SK-N-MC (cell line): ENCODE data around the gene RAB36.

Experiments
- DNase-seq: peaks from one replicate; pipeline ENCODE4 v3.0.0-alpha.2; 2011; ENCODE audit warnings: low read depth, low spot score
- H3K27ac ChIP-seq: fragments of 200-600 bp; sonication (generic); 2 replicates; pipeline ENCODE4 v1.5.1; 2016; ENCODE audit warnings: mixed run types
- H3K36me3 ChIP-seq: fragments of 200-600 bp; sonication (generic); 2 replicates; pipeline ENCODE4 v1.6.1; 2017; ENCODE audit warnings: antibody characterized with exemption, low read length, mixed read lengths; ENCODE audit not compliant: insufficient read depth
- H3K4me3 ChIP-seq: fragments of 200-600 bp; sonication (generic); 2 replicates; pipeline ENCODE4 v1.5.1; 2016
- H3K9ac ChIP-seq: fragments of 200-600 bp; sonication (generic); 2 replicates; pipeline ENCODE4 v1.8.0; 2017; ENCODE audit warnings: mixed run types, mixed read lengths; ENCODE audit not compliant: insufficient read length
- H3K9me3 ChIP-seq: fragments of 200-600 bp; sonication (generic); 2 replicates; pipeline ENCODE4 v1.6.1; 2017; ENCODE audit warnings: low read depth, mild to moderate bottlenecking, antibody characterized with exemption, low read length, moderate library complexity, mixed read lengths
- EZH2 ChIP-seq: fragments of 200-600 bp; sonication (generic); IDR thresholded peaks from one replicate; pipeline ENCODE4 v1.6.1; 2017; ENCODE audit warnings: antibody characterized with exemption
- FOXP2 ChIP-seq: optimal IDR thresholded peaks from 2 replicates; pipeline ENCODE3; 2011; ENCODE audit warnings: mild to moderate bottlenecking, moderate library complexity; ENCODE audit not compliant: insufficient read depth; ENCODE audit errors: extremely low read length, control extremely low read depth
- POLR2AphosphoS5 ChIP-seq: IDR thresholded peaks from 2 replicates; pipeline ENCODE4 v1.6.1; 2012; ENCODE audit warnings: mild to moderate bottlenecking, low read depth, low read length, borderline replicate concordance

The RAB36 gene

GRCh38 chr22:23166841-23167616, 21.8 kb downstream of the RAB36 start:
- Histone ChIP-seq H3K4me3 (no peak overlapping the region), H3K27ac (no peak overlapping the region), H3K9me3 (no peaks in the 10 kb centered on the region), H3K9ac (no peak overlapping the region), H3K36me3 (no peaks in the 10 kb centered on the region)
- TF ChIP-seq FOXP2 (no peak), POLR2AphosphoS5 (no peak), EZH2 (no peak)
- no peak for DNase-seq

GRCh38 chr22:23168391-23169042, 23.2 kb downstream of the RAB36 start:
- no peak for TF ChIP-seq FOXP2
- no peak for TF ChIP-seq POLR2AphosphoS5
- no peak for TF ChIP-seq EZH2
- no peak for DNase-seq

GRCh38 chr22:23169043-23169406, 23.7 kb downstream of the RAB36 start:
- DNase-seq: no peak
- no peaks in the 10 kb centered on the region for H3K9me3 ChIP-seq
- no peak overlapping the region for H3K4me3 ChIP-seq
- H3K27ac ChIP-seq: no peak overlapping the region
- H3K9ac ChIP-seq: no peak overlapping the region
- no peaks in the 10 kb centered on the region for H3K36me3 ChIP-seq
- TF ChIP-seq EZH2 (no peak), FOXP2 (no peak), POLR2AphosphoS5 (no peak)

More at GRCh38 chr22:23168391-23169042, 23.2 kb downstream of the RAB36 start:
- no peaks in the 10 kb centered on the region for H3K9me3 ChIP-seq
- no peak overlapping the region for H3K9ac ChIP-seq
- H3K36me3 ChIP-seq: no peaks in the 10 kb centered on the region
- H3K4me3 ChIP-seq: no peak overlapping the region
- no peak overlapping the region for H3K27ac ChIP-seq

GRCh38 chr22:23175817-23176644, 30.8 kb downstream of the RAB36 start:
- no peaks in the 10 kb centered on the region for H3K9me3 ChIP-seq
- no peak for DNase-seq
- no peak overlapping the region for H3K9ac ChIP-seq
- peak overlapping the region; percentile 2; the same call in 1 of the 2 replicates for H3K4me3 ChIP-seq
- H3K36me3 ChIP-seq: no peaks in the 10 kb centered on the region
- H3K27ac ChIP-seq: 0 out of 2 replicates have a peak overlapping the region, but pooled peaks have one; percentile 3
- TF ChIP-seq FOXP2 (no peak), POLR2AphosphoS5 (no peak), EZH2 (no peak)

GRCh38 chr22:23176645-23177027, 31.4 kb downstream of the RAB36 start:
- H3K9ac ChIP-seq: no peak overlapping the region
- no peaks in the 10 kb centered on the region for H3K36me3 ChIP-seq
- DNase-seq: no peak
- no peak for TF ChIP-seq FOXP2
- H3K9me3 ChIP-seq: no peaks in the 10 kb centered on the region
- H3K27ac ChIP-seq: no peak overlapping the region
- H3K4me3 ChIP-seq: no peak overlapping the region

- Histone ChIP-seq H3K36me3 (no peaks in the 10 kb centered on the region), H3K9ac (no peak overlapping the region), H3K4me3 (no peak overlapping the region), H3K9me3 (no peaks in the 10 kb centered on the region), H3K27ac (no peak overlapping the region)
- DNase-seq: no peak
- TF ChIP-seq EZH2 (no peak), FOXP2 (no peak), POLR2AphosphoS5 (no peak)
These were observed 31.9 kb downstream of the RAB36 start for GRCh38 chr22:23177197-23177596.

GRCh38 chr22:23178512-23179254, 33.4 kb downstream of the RAB36 start:
- Histone ChIP-seq H3K9ac (no peak overlapping the region), H3K9me3 (no peaks in the 10 kb centered on the region), H3K36me3 (no peaks in the 10 kb centered on the region), H3K4me3 (peak overlapping the region; percentile 30), H3K27ac (no peak overlapping the region)
- TF ChIP-seq FOXP2: no peak
- TF ChIP-seq EZH2: no peak
- TF ChIP-seq POLR2AphosphoS5: no peak
- peak; percentile 20 for DNase-seq
